Stimulated activated memory B cell treated with anti-CD40 and anti-IgM and Interleukin-4, amounts not matched to agents 10 μg/mL and 1 μg/mL and 100 μg/mL, for 72 hours (primary cell): ENCODE results near the gene NPAS2.
A peak's percentile ranks its signal among the peaks of the same experiment; 100 is the strongest.

Source experiments
- ATAC-seq: fragments of 150-1000 bp; cut with Tn5 transposase; 2 replicates; pipeline ENCODE4 v1.10.0; 2021
- H3K27ac Mint-ChIP-seq: one replicate; pipeline ENCODE4 v1.8.0; 2022; ENCODE audit warnings: mild to moderate bottlenecking, mixed read lengths
- H3K27me3 Mint-ChIP-seq: one replicate; pipeline ENCODE4 v1.8.0; 2022; ENCODE audit warnings: mixed read lengths
- H3K36me3 Mint-ChIP-seq: one replicate; pipeline ENCODE4 v1.8.0; 2022; ENCODE audit warnings: mixed read lengths
- H3K4me1 Mint-ChIP-seq: one replicate; pipeline ENCODE4 v1.8.0; 2022; ENCODE audit warnings: mixed read lengths
- H3K4me3 Mint-ChIP-seq: one replicate; pipeline ENCODE4 v1.8.0; 2022; ENCODE audit warnings: mild to moderate bottlenecking, moderate library complexity, mixed read lengths
- H3K9me3 Mint-ChIP-seq: one replicate; pipeline ENCODE4 v1.8.0; 2022; ENCODE audit warnings: mixed read lengths

Gene NPAS2

GRCh38 chr2:100819370-100820272, at the start of gene NPAS2:
Gene NPAS2 (plus strand): TSS chr2:100820139. CDS start chr2:100904755, 84,616 bp downstream.
- Mint-ChIP-seq H3K4me3 (peak within 1 kb of the TSS; percentile 15), H3K27ac (no peak within 1 kb of the TSS), H3K36me3 (no peaks in the 10 kb centered on the region), H3K4me1 (no peaks in the 10 kb centered on the region), H3K27me3 (peaks cover 71% of the 10 kb centered on the region), H3K9me3 (no peaks in the 10 kb centered on the region)
- ATAC-seq = peak; percentile 37

GRCh38 chr2:100771125-100771524, 48.8 kb upstream of the NPAS2 start:
- H3K27ac Mint-ChIP-seq = no peak overlapping the region

GRCh38 chr2:100773538-100773937, 46.4 kb upstream of the NPAS2 start:
- ATAC-seq = no peak
- no peaks in the 10 kb centered on the region for H3K4me1 Mint-ChIP-seq
- H3K9me3 Mint-ChIP-seq = no peaks in the 10 kb centered on the region
- peaks cover 25% of the 10 kb centered on the region for H3K27me3 Mint-ChIP-seq
- H3K36me3 Mint-ChIP-seq = no peaks in the 10 kb centered on the region
- H3K27ac Mint-ChIP-seq = no peak overlapping the region
- no peak overlapping the region for H3K4me3 Mint-ChIP-seq

More at GRCh38 chr2:100771125-100771524, 48.8 kb upstream of the NPAS2 start:
- Mint-ChIP-seq H3K4me3 (no peak overlapping the region), H3K9me3 (no peaks in the 10 kb centered on the region), H3K27me3 (peaks cover 38% of the 10 kb centered on the region), H3K36me3 (no peaks in the 10 kb centered on the region), H3K4me1 (no peaks in the 10 kb centered on the region)
- ATAC-seq = no peak

GRCh38 chr2:100776445-100776844, 43.5 kb upstream of the NPAS2 start:
- Mint-ChIP-seq H3K4me3 (no peak overlapping the region), H3K36me3 (no peaks in the 10 kb centered on the region), H3K27me3 (peaks cover 30% of the 10 kb centered on the region), H3K9me3 (no peaks in the 10 kb centered on the region), H3K27ac (no peak overlapping the region), H3K4me1 (no peaks in the 10 kb centered on the region)
- no peak for ATAC-seq

- Mint-ChIP-seq H3K4me1 (no peaks in the 10 kb centered on the region), H3K27me3 (peaks cover 38% of the 10 kb centered on the region), H3K9me3 (no peaks in the 10 kb centered on the region), H3K4me3 (no peak overlapping the region), H3K27ac (no peak overlapping the region), H3K36me3 (no peaks in the 10 kb centered on the region)
- ATAC-seq = no peak
These were observed 41.1 kb upstream of the NPAS2 start for GRCh38 chr2:100778637-100779450.

GRCh38 chr2:100779908-100780202, 40.1 kb upstream of the NPAS2 start:
- no peak overlapping the region for H3K4me3 Mint-ChIP-seq
- no peak for ATAC-seq

GRCh38 chr2:100780203-100781008, 39.5 kb upstream of the NPAS2 start:
- Mint-ChIP-seq H3K4me1 (no peaks in the 10 kb centered on the region), H3K27ac (no peak overlapping the region), H3K4me3 (no peak overlapping the region), H3K36me3 (no peaks in the 10 kb centered on the region), H3K9me3 (no peaks in the 10 kb centered on the region), H3K27me3 (peaks cover 28% of the 10 kb centered on the region)
- no peak for ATAC-seq

More at GRCh38 chr2:100779908-100780202, 40.1 kb upstream of the NPAS2 start:
- no peaks in the 10 kb centered on the region for H3K9me3 Mint-ChIP-seq
- no peak overlapping the region for H3K27ac Mint-ChIP-seq
- peaks cover 29% of the 10 kb centered on the region for H3K27me3 Mint-ChIP-seq
- H3K36me3 Mint-ChIP-seq = no peaks in the 10 kb centered on the region
- H3K4me1 Mint-ChIP-seq = no peaks in the 10 kb centered on the region

- no peaks in the 10 kb centered on the region for H3K4me1 Mint-ChIP-seq
- no peak for ATAC-seq
These were observed 39.0 kb upstream of the NPAS2 start for GRCh38 chr2:100781009-100781325.

GRCh38 chr2:100781523-100782379, 38.2 kb upstream of the NPAS2 start:
- ATAC-seq = no peak
- Mint-ChIP-seq H3K4me1 (no peaks in the 10 kb centered on the region), H3K27ac (no peak overlapping the region), H3K4me3 (no peak overlapping the region), H3K9me3 (no peaks in the 10 kb centered on the region), H3K27me3 (peaks cover 28% of the 10 kb centered on the region), H3K36me3 (no peaks in the 10 kb centered on the region)

More at GRCh38 chr2:100781009-100781325, 39.0 kb upstream of the NPAS2 start:
- Mint-ChIP-seq H3K27ac (no peak overlapping the region), H3K4me3 (no peak overlapping the region), H3K36me3 (no peaks in the 10 kb centered on the region), H3K27me3 (peaks cover 28% of the 10 kb centered on the region), H3K9me3 (no peaks in the 10 kb centered on the region)

GRCh38 chr2:100782380-100782878, 37.5 kb upstream of the NPAS2 start:
- Mint-ChIP-seq H3K4me1 (no peaks in the 10 kb centered on the region), H3K27me3 (peaks cover 28% of the 10 kb centered on the region), H3K9me3 (no peaks in the 10 kb centered on the region), H3K4me3 (no peak overlapping the region), H3K27ac (no peak overlapping the region), H3K36me3 (no peaks in the 10 kb centered on the region)
- ATAC-seq = no peak

GRCh38 chr2:100783987-100784386, 36.0 kb upstream of the NPAS2 start:
- Mint-ChIP-seq H3K36me3 (no peaks in the 10 kb centered on the region), H3K27me3 (peaks cover 28% of the 10 kb centered on the region), H3K27ac (no peak overlapping the region), H3K4me1 (no peaks in the 10 kb centered on the region), H3K9me3 (no peaks in the 10 kb centered on the region), H3K4me3 (no peak overlapping the region)
- no peak for ATAC-seq

GRCh38 chr2:100784681-100785080, 35.3 kb upstream of the NPAS2 start:
- no peaks in the 10 kb centered on the region for H3K9me3 Mint-ChIP-seq
- H3K27ac Mint-ChIP-seq = no peak overlapping the region
- H3K4me1 Mint-ChIP-seq = no peaks in the 10 kb centered on the region
- peaks cover 28% of the 10 kb centered on the region for H3K27me3 Mint-ChIP-seq
- no peaks in the 10 kb centered on the region for H3K36me3 Mint-ChIP-seq
- ATAC-seq = no peak
- no peak overlapping the region for H3K4me3 Mint-ChIP-seq

- H3K9me3 Mint-ChIP-seq = no peaks in the 10 kb centered on the region
These were observed 34.2 kb upstream of the NPAS2 start for GRCh38 chr2:100785626-100786296.

GRCh38 chr2:100786297-100786658, 33.7 kb upstream of the NPAS2 start:
- Mint-ChIP-seq H3K27ac (no peak overlapping the region), H3K36me3 (no peaks in the 10 kb centered on the region), H3K9me3 (no peaks in the 10 kb centered on the region), H3K4me3 (no peak overlapping the region), H3K27me3 (peaks cover 19% of the 10 kb centered on the region), H3K4me1 (no peaks in the 10 kb centered on the region)
- ATAC-seq = no peak

More at GRCh38 chr2:100785626-100786296, 34.2 kb upstream of the NPAS2 start:
- Mint-ChIP-seq H3K27me3 (peaks cover 19% of the 10 kb centered on the region), H3K36me3 (no peaks in the 10 kb centered on the region), H3K27ac (no peak overlapping the region), H3K4me1 (no peaks in the 10 kb centered on the region), H3K4me3 (no peak overlapping the region)
- no peak for ATAC-seq
